SH-SY5Y (cell line): ENCODE measurements around the gene NEGR1.

ENCODE experiments used
- GATA2 ChIP-seq: IDR thresholded peaks from 2 replicates; pipeline ENCODE4 v1.6.1; 2011; ENCODE audit warnings: mild to moderate bottlenecking, low read depth, low read length
- GATA3 ChIP-seq: IDR thresholded peaks from 2 replicates; pipeline ENCODE4 v1.6.1; 2011; ENCODE audit warnings: low read depth, mild to moderate bottlenecking, low read length, moderate library complexity

DNA sequence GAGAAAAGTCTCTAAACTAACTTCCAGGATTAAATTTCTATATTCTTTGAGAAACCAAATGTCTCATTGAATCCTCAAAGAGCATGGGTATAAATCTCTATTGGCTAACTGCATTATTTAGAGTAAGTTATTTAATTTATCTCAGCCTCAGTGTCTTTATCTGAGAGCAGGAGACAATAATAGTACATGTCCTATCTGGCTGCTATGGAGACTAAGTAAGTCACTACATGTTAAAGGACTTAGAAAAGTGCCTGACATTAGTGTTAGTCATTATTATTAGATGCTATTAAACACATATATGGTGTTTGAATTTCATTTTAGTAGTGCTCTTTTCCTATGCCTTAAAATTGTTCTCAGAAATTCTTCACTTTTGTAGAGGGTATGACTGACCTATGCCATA lies 505.2 kb downstream of the NEGR1 start:
- TF ChIP-seq GATA2 (no peak), GATA3 (no peak)
